Activated gamma-delta T cell (primary cell): Measurements from ENCODE around the gene TFDP2.
"Not testable (repeated sequence)": the region's sequence is repeated elsewhere in the genome, so short reads cannot be mapped to it uniquely, and the experiment has no call there.

Experiments used
- DNase-seq: peaks from one replicate; lab custom pipeline; 2025; lab: John Stamatoyannopoulos, UW

Gene TFDP2

GRCh38 chr3:141925677-141926076 lies 223.7 kb downstream of the TFDP2 start:
- DNase-seq = not testable (repeated sequence)

GRCh38 chr3:141921316-141921715 lies 228.0 kb downstream of the TFDP2 start:
- no peak for DNase-seq

- DNase-seq = no peak
Observed at GRCh38 chr3:141920701-141921100, 228.6 kb downstream of the TFDP2 start.

GRCh38 chr3:141915766-141916165 lies 233.6 kb downstream of the TFDP2 start:
- no peak for DNase-seq

- DNase-seq = no peak
Observed at GRCh38 chr3:141915016-141915415, 234.3 kb downstream of the TFDP2 start.

GRCh38 chr3:141914311-141914710 lies 235.0 kb downstream of the TFDP2 start:
- no peak for DNase-seq

GRCh38 chr3:141913150-141913811 lies 236.1 kb downstream of the TFDP2 start:
- DNase-seq = no peak

- DNase-seq = not testable (repeated sequence)
Observed at GRCh38 chr3:141909986-141910385, 239.4 kb downstream of the TFDP2 start.

- no peak for DNase-seq
Observed at GRCh38 chr3:141909408-141909807, 239.9 kb downstream of the TFDP2 start.

- DNase-seq = no peak
Observed at GRCh38 chr3:141905129-141905528, 244.2 kb downstream of the TFDP2 start.

- no peak for DNase-seq
Observed at GRCh38 chr3:141904203-141904602, 245.1 kb downstream of the TFDP2 start.

GRCh38 chr3:141901914-141902313 lies 247.4 kb downstream of the TFDP2 start:
- DNase-seq = no peak

GRCh38 chr3:141900343-141900742 lies 249.0 kb downstream of the TFDP2 start:
- no peak for DNase-seq

- DNase-seq = no peak
Observed at GRCh38 chr3:141898908-141899307, 250.4 kb downstream of the TFDP2 start.

- no peak for DNase-seq
Observed at GRCh38 chr3:141895731-141896130, 253.6 kb downstream of the TFDP2 start.

GRCh38 chr3:141894524-141895176 lies 254.7 kb downstream of the TFDP2 start:
- no peak for DNase-seq
